ENCODE results near the gene PRDX6.

GRCh38 chr1:173451981-173452380 lies 25.2 kb upstream of the PRDX6 start:
- no peak for TF ChIP-seq EP300 (IDR thresholded peaks at IDR 0.05; ENCODE audit: low read depth)
- TF ChIP-seq, protein P1, sequence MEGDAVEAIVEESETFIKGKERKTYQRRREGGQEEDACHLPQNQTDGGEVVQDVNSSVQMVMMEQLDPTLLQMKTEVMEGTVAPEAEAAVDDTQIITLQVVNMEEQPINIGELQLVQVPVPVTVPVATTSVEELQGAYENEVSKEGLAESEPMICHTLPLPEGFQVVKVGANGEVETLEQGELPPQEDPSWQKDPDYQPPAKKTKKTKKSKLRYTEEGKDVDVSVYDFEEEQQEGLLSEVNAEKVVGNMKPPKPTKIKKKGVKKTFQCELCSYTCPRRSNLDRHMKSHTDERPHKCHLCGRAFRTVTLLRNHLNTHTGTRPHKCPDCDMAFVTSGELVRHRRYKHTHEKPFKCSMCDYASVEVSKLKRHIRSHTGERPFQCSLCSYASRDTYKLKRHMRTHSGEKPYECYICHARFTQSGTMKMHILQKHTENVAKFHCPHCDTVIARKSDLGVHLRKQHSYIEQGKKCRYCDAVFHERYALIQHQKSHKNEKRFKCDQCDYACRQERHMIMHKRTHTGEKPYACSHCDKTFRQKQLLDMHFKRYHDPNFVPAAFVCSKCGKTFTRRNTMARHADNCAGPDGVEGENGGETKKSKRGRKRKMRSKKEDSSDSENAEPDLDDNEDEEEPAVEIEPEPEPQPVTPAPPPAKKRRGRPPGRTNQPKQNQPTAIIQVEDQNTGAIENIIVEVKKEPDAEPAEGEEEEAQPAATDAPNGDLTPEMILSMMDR (IDR thresholded peaks at IDR 0.05), result no peak
- TF ChIP-seq POLR2AphosphoS5 (IDR thresholded peaks at IDR 0.05), result no peak
- no peak for TF ChIP-seq POLR2A (IDR thresholded peaks at IDR 0.05)

All from transverse colon (tissue), 4 donors.